ENCODE data around the gene BMP3.

The BMP3 gene

DNA sequence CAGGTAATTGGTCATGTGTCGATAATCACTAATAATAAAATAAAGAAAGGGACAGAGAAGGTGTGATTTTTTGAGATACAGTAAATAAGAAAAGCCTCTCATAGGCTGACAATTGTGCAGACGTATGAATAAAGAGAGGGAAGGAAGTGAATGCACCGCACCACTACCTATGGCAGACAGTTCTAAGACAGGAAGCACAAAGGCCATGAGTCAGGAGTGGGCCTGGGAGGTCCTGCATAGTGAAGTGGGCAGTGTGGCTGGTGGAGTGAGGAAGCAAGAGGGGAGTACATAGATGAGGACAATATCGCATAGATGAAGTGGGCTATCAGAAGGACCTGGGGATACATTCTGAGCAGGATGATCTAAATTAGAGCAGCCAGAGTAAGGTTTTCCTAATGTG is 75.6 kb downstream of the BMP3 start:
- DNase-seq (ENCODE audit: low read depth, low spot score): no peak
